ENCODE measurements around the gene ZBTB40.

DNA sequence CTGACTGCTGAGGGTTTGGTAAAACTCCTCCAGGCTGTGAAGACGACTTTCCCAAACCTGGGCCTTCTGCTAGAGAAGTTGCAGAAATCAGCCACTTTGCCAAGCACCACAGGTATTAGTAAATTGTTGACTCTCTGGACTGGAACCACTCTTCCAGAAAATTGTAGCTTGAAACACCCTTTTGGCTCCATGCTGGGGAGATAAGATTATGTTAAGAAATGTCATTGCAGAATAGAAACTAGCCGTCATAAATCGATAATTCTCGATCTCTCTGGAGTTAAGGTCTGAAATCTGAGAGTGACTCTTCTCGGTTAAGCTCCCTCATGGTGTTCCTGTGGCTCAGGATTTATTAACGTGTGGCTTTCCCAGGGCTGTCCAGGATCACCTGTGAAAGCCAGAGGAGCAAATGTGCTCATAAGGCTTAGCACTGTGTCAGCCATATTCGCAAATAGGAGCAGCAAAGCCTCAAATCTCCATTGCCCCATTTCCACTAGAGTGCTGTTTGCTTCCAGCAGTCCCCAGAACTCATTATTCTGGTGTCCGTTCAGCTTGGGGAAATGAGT is 54.6 kb downstream of the ZBTB40 start:
- TF ChIP-seq, protein P1, sequence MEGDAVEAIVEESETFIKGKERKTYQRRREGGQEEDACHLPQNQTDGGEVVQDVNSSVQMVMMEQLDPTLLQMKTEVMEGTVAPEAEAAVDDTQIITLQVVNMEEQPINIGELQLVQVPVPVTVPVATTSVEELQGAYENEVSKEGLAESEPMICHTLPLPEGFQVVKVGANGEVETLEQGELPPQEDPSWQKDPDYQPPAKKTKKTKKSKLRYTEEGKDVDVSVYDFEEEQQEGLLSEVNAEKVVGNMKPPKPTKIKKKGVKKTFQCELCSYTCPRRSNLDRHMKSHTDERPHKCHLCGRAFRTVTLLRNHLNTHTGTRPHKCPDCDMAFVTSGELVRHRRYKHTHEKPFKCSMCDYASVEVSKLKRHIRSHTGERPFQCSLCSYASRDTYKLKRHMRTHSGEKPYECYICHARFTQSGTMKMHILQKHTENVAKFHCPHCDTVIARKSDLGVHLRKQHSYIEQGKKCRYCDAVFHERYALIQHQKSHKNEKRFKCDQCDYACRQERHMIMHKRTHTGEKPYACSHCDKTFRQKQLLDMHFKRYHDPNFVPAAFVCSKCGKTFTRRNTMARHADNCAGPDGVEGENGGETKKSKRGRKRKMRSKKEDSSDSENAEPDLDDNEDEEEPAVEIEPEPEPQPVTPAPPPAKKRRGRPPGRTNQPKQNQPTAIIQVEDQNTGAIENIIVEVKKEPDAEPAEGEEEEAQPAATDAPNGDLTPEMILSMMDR (IDR thresholded peaks at IDR 0.05; ENCODE audit: low read depth, low read length, missing input control), result no peak
- TF ChIP-seq, protein P2, sequence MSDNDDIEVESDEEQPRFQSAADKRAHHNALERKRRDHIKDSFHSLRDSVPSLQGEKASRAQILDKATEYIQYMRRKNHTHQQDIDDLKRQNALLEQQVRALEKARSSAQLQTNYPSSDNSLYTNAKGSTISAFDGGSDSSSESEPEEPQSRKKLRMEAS (IDR thresholded peaks at IDR 0.05), result no peak
- TF ChIP-seq RAD21 (IDR thresholded peaks at IDR 0.05) (no peak), TAF1 (conservative IDR thresholded peaks at IDR 0.05) (no peak)
